ENCODE measurements around the gene YRDC.
"Not testable (repeated sequence)": the region's sequence is repeated elsewhere in the genome, so short reads cannot be mapped to it uniquely, and the experiment has no call there.

YRDC gene

DNA sequence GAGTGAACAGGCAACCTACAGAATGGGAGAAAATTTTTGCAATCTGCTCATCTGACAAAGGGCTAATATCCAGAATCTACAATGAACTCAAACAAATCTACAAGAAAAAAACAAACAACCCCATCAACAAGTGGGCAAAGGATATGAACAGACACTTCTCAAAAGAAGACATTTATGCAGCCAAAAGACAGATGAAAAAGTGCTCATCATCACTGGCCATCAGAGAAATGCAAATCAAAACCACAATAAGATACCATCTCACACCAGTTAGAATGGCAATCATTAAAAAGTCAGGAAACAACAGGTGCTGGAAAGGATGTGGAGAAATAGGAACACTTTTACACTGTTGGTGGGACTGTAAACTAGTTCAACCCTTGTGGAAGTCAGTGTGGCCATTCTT is 36.6 kb downstream of the YRDC start:
- not testable (repeated sequence) for DNase-seq (ENCODE audit: low read depth)

DNA sequence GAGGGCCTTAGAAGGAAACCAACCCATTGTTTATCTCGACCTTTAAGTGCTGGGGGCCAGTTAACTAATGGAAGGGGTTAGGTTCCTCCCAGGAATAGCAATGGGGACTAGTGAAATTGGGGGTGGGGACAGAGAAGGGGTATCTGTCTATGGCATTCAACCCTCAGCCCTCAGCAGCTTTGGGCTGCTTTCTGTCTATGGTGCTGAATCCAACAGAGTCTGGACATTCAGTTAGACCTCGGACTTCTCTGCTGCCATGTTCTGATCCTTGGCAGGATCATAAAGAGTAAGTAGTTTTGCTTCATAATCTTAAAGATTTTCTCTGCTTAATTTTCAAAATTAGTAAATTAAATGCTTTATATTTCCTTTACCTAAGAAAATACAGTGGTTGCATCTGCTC is 40.5 kb downstream of the YRDC start:
- DNase-seq (ENCODE audit: low read depth): no peak

DNA sequence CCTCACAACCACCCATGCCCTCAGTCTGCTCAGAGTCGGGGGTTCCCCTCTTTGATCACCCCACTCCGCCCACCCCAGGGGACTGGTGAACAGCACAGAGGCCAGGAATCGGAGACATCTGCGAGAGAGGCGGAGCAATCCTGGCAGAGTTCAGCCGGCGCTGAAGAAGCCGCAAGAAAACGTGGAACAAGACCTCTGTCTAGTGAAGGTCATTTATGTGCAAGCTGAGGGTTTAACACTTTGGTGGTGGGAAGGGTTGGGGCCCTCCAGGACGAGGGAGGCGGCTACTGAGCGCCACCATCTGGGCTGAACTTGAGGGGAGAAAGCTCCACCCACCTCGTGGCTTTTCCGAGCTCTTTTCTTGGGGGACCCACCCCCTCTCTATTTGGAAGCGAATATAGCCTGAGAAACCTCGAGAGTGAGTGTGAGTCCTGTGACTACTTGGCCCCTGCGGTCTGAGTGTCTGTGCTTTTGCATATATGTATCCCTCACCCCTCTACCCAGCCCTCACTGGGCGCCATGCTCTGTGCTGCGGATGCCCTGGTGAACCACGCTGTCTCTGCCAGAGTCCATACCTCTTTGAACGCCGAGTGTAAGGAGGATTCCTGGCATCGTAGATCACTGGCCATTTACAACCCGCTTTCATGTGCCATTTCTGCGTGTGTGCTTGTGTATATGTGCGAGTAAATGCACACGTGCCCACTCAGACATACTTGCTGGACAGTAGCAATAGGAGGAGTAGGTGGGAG is 41.9 kb downstream of the YRDC start:
- no peak for DNase-seq (ENCODE audit: low read depth)

DNA sequence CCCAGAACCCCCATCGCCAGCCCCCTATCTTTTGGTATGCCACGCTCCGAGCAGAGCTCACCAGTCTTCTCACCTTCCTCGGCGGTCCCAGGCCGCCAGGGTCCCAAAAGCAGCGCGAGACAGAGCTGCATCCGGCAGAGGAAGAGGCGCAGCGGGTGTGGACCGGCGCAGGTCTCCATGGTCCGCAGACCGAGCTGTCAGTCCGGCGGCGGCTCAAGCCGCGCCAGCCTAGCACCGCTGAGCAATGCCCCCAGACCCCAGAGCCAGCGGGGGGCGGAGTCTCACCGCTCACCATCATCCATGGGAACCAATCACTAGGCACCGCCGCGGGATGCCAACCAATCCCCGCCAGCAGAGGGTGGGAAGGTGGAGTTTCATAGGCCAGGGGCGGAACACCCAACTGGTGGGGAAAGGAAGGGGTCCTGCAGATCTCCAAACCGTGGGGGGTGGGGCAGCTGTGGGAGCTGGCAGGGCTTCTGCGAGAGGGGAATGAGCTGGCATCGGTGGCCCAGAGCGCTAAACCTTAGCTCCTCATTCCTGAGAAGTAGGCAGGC is 43.0 kb downstream of the YRDC start, which contains the start of gene EPHA10:
EPHA10 (minus strand) TSS at position 233 of the 554 bp plus-strand sequence; CDS start at position 179, 54 bp downstream.
- no peak for DNase-seq (ENCODE audit: low read depth)

DNA sequence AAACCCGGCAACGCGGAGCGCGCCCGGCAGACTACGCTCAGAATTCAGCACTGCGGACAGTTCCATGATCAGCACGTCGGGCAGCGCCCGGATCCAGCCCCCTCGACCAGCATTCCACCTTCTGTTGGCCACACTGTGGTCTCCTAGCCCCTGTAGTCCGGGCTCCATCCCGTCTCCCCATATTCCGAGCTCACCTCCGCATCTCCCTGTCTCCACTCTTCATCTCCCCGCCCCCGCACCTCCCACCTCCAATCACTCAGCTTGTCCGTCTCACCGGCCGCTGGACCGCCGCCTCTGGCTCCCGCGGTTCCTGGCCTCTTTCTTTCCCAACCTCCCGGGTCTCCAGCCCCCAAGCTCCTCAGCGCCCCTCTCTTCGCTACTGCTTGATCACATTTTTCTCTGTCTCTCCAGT is 43.6 kb downstream of the YRDC start:
- DNase-seq (ENCODE audit: low read depth): no peak

DNA sequence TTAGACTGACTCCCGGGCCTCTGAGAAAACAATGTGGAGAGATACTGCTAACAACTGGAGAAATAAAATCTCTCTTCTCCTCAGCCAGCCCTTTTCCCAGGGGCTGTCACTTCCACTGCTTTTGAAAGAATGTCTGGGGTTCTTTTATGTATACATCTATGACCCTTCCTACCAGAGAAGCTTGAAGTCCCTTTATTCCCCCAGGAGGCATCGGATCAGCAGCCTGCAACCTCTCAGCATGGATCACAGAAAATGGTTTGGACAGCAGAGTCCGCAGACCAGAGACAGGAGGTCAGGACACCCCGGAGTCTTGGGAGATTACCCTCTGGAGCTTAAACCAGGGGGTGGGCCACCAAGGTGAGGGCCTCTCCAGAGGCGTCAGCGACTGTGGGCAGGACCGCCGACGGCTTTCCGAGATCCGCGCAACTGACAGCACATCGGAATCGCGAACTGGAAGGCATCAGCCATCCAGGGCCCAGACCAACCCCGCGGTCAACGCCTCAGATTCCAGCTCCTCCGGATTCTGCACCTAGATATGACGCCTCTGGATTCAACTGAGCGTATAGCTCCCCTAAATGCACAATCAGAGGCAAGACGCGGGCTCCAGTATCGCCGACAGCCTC is 44.1 kb downstream of the YRDC start:
- DNase-seq (ENCODE audit: low read depth): no peak

DNA sequence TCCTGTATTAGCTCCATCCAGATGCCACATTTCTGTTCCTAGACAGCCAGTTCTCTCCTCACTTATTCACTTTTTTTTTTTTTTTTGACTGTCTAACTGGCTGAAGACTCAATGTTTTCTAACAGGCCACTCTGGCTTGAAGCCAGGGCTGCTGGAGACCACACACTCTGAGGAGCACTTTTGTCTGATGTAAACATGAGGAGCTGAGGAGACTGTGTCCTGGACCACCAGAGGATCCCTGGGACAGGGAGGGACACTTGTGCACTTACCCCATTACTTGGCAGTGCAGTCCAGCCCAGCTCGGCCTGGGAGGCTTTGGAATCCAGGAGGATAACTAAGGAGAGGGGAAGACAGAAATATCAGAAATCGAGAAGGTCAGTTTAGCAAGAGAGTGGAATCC is 45.5 kb downstream of the YRDC start:
- no peak for DNase-seq (ENCODE audit: low read depth)

DNA sequence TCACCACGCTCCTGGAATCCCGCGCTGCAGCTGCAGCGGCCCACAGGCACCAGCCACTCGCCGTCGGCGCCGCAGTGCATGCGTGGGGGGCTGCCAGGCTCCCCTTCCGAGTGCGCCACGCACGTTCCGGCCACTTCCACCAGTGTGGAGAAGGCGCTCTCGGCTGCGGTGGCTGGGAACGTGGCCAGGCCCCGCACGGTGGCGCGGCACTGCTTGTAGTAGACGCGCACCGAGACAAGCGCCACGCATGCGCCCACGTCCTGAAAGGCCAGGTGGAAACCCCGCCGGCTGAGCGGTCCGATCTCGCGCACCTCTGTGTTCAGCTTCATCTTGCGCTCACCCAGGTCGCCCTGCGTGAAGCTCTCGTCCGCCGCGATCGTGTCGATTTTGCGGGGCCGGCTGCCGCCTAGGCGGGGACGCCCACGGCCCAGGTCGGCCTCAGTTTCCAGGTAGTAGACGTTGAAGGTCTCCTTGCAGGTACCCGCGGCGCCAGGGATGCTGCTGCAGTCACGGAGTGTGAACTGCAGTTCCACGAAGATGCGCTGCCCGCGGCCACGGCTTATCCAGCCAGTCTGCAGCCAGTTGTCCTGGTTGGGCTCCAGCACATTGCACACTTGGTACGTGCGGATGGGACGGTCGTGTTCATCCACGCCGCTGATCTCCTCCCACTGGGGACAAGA is 46.5 kb downstream of the YRDC start:
- DNase-seq (ENCODE audit: low read depth): no peak

DNA sequence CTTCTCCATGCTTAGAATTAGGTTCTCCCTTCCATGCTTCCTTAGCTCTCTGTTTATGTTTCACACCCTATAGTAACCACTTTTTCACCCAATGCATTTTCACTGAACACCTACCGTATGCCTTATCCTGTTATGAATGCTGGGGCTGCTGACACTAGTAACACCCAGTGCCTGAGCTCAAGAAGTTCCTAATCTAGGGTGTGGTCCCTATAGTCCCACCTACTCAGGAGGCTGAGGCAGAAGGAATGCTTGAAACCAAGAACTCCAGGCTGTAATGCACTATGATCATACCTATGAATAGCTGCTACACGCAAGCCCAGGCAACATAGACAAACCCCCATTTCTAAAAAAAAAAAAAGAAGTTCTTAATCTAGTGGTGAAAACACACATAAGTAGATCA is 48.6 kb downstream of the YRDC start:
- DNase-seq (ENCODE audit: low read depth): no peak

DNA sequence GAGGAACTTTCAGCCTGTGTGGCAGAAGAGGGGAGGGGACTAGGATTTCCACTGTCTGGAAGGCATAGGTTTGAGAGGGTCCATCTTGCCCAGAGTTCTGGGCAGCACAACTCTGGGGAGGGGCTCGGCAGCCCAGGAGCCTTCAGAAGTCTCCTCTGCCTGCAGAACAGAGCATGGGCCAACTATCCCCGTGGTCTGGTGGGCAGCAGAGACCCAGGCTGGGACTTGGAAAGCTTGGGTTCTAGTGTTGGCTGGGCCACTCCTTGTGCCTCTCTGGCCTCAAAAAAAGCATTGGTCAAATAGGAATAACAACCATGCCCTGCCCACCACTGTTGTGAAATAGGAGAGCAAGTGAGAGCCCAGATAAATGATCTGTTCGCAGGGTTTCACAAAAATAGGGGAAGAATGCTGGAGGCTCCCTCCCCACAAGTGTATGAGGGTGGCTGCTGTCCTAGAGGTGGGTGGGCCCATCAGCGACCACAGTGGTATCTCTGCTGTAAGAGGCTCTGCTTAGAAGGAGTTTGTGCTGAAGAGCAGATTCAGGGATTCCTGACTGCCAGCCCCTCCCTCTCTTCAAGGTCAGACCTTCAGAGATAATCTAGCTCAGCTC is 52.0 kb downstream of the YRDC start:
- DNase-seq (ENCODE audit: low read depth): no peak

DNA sequence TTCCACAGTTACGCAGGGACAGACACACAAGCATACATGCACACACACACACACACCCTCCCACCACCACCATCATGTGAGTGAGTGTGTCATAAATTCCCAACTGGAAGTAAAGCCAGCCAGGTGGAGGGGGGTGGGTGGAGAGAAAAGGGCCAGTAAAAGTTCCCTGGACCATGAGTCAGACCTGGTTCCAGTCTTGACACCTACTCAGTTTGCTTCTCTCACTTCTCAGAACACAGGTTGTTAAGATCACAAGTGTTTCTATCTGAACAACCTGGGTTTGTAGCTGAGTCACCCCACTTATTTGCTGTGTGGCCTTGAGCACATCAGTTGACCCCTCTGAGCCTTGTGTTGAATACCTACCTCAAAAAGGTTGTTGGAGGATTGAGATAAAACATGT is 52.7 kb downstream of the YRDC start:
- DNase-seq (ENCODE audit: low read depth): no peak

DNA sequence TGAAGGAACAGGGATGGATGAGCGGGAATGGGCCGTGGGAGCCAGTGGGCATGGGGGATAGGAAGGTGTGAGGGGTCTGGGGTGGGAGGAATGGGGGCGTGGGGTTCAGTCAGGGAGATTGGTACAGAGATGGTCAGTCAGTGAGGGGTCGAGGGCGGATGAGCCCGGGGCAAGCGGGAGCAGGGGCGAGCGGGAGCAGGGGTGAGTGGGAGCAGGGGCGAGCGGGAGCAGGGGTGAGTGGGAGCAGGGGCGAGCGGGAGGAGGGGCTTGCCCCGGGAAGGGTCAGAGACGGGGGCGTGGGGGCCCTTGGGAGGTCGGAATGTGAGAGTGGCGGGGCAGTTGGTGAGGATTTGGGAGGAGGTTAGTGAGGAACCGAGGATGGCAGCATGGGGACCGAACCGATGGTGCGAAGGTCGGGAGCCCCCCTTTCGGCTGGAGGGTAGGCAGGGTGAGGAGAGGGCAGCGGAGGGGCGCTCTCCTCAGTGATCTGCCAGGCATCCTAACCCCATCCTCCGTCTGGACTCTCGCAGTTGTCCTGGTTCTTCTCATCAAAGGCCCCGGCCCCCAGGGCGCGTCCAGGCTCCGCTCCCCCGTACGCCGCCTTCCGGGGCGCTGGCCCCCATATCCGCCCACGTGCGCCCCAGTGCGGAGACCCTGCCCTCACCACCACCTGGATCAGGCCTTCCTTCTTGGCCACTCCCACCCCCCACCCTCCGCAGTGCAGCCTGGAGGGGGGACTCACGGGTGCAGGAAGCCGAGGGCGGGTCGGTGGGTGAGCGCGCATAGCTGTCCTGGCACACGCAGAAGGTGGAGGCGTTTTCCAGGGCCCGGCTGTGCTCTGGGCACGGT is 54.3 kb downstream of the YRDC start:
- DNase-seq (ENCODE audit: low read depth): no peak
